Urinary bladder (tissue), 4 donors: ENCODE data around the gene NANOGP8. TPM values are rescaled to one million over a fixed set of nuclear protein-coding genes. Genes with fewer than 3 reads are reported as not detected.

ENCODE experiments used
- DNase-seq: peaks from one replicate; pipeline ENCODE4 v3.0.0-alpha.2; 2015; ENCODE audit errors: extremely low spot score
- H3K27ac ChIP-seq: one replicate; pipeline ENCODE4 v1.5.1; 2013; ENCODE audit warnings: low read depth, mild to moderate bottlenecking, moderate library complexity
- H3K36me3 ChIP-seq: one replicate; pipeline ENCODE4 v1.6.1; 2013; ENCODE audit warnings: mild to moderate bottlenecking, moderate library complexity; ENCODE audit not compliant: insufficient read depth
- H3K4me1 ChIP-seq: one replicate; pipeline ENCODE4 v1.6.1; 2013; ENCODE audit warnings: mild to moderate bottlenecking, moderate library complexity; ENCODE audit not compliant: insufficient read depth
- H3K4me3 ChIP-seq: one replicate; pipeline ENCODE4 v1.5.1; 2013; ENCODE audit warnings: low read depth, low read length
- WGBS: extraction: QIAGEN DNeasy Blood & Tissue Kit; methylation state at CpG from one replicate; pipeline ENCODE4 v1.1.7; 2013; 5-methylcytosine and 5-hydroxymethylcytosine counted together
- polyA plus RNA-seq: library from polyadenylated mRNA; stranded (reverse); fragments of 200-250 nt; gene quantifications from one replicate; pipeline ENCODE4 v1.2.3, GENCODE V29; 2013
- total RNA-seq: library from RNA; depleted of rRNA; stranded (reverse); fragments of >200 nt; gene quantifications from one replicate; pipeline ENCODE4 v1.2.3, GENCODE V29; 2014
- donor health status: healthy with polysubstance abuse.
- donor health status: healthy.

NANOGP8 gene
- total and polyA plus RNA-seq, 2 donors = 0.53 TPM; not detected in 1

DNA sequence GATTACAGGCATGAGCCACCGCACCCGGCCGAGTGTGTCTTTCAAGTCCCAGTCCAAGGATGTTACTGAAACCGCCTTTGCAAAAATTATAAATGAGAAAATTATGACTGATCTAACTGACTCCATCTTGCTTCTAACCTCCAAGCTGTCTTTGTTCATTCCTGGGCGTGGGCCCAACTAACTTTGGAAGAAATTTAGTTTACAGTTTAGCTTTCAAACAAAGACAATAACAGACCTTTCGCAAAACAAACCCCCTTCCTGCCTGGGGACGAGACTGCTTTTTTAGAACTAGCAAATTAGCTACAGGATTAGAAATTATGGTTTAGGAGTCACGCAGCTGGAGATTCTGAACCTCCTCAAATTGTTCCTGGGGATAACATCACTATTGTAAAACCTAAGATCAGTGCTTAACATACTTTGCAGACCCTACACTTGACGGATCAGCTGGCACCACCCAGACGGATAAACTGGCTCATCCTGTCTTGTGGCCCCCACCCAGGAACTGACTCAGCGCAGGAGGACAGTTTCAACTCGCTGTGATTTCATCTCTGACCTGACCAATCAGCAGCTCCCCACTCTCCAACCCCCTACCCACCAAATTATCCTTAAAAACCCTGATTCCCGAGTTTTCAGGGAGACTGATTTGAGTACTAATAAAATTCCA, 23.8 kb downstream of the NANOGP8 start:
- Histone ChIP-seq H3K36me3 (no peaks in the 10 kb centered on the region), H3K4me1 (no peaks in the 10 kb centered on the region), H3K4me3 (no peak overlapping the region), H3K27ac (no peak overlapping the region)
- DNase-seq = no peak
- 43% methylated on average over 13 of the region's 13 CpGs for WGBS

- H3K36me3 ChIP-seq = no peaks in the 10 kb centered on the region
- no peak overlapping the region for H3K4me3 ChIP-seq
- no peaks in the 10 kb centered on the region for H3K4me1 ChIP-seq
- 77% methylated on average over 4 of the region's 4 CpGs for WGBS
- DNase-seq = no peak
- H3K27ac ChIP-seq = no peak overlapping the region
These were observed 24.5 kb downstream of the NANOGP8 start for GRCh38 chr15:35060591-35060990.

- WGBS = 48% methylated on average over 5 of the region's 5 CpGs
- Histone ChIP-seq H3K27ac (no peak overlapping the region), H3K4me1 (no peaks in the 10 kb centered on the region), H3K4me3 (no peak overlapping the region), H3K36me3 (no peaks in the 10 kb centered on the region)
- no peak for DNase-seq
These were observed 26.5 kb downstream of the NANOGP8 start for GRCh38 chr15:35058534-35059054.

GRCh38 chr15:35055416-35056105, 29.5 kb downstream of the NANOGP8 start:
- WGBS = 93% methylated on average over 5 of the region's 5 CpGs
- DNase-seq = no peak
- Histone ChIP-seq H3K4me3 (no peak overlapping the region), H3K4me1 (no peaks in the 10 kb centered on the region), H3K27ac (no peak overlapping the region), H3K36me3 (no peaks in the 10 kb centered on the region)

DNA sequence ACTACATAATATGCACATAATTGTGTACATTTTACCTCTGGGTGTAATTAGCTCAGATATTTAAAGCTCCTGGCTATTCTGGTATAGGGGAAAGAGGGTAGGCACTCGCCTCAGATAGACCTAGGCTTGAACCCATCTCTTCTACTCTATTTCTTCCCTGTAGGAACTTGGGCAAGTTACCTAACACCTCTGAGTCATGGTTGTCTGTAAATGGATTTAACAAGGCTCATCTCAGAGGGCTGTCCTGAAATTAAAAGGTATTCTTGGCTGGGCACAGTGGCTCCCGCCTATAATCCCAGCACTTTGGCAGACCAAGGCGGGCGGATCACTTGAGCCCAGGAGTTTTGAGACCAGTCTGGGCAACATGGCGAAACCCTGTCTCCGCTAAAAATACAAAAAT, 30.7 kb downstream of the NANOGP8 start:
- Histone ChIP-seq H3K4me1 (no peaks in the 10 kb centered on the region), H3K4me3 (no peak overlapping the region), H3K36me3 (no peaks in the 10 kb centered on the region), H3K27ac (no peak overlapping the region)
- no peak for DNase-seq
- WGBS = 96% methylated on average over 6 of the region's 6 CpGs

DNA sequence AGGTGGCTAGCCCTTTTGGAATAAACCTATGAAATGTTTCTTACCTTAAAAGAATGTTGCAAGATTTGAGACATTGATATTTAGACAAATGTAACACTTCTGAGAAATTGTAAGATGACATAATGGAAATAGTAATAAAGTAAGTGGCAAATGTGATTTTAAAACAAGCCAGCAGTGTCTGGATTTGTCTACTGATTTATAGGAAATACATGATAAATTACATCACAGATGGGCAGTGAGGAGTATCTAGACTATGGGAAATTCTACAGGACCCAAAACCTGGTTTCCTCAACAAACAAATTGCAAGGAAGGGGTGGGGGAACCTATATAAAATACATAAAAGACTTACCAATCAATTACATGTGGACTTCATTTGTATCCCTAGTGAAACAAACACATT, 37.1 kb downstream of the NANOGP8 start:
- Histone ChIP-seq H3K4me3 (no peak overlapping the region), H3K27ac (no peak overlapping the region), H3K36me3 (no peaks in the 10 kb centered on the region), H3K4me1 (no peaks in the 10 kb centered on the region)
- DNase-seq = no peak

DNA sequence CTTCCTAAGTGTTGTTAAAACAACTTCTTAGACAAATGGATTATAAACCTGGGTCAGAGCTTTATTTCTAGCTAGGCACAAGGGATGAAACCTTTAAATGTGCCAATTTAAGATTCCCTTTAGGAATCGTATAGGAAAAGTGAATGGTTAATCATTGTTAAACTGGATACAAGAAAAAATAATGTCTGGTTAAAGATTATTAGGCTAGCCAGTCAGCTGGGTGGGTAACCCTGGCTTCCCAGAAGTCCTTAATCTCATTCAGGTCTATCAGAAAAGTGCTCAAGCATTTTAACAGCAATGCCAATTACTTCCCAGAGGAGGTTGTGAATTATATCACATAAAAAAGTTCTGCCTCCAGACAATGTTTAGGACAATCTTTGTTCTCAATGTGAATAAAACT, 37.6 kb downstream of the NANOGP8 start:
- H3K36me3 ChIP-seq = no peaks in the 10 kb centered on the region
- H3K4me3 ChIP-seq = no peak overlapping the region
- H3K27ac ChIP-seq = no peak overlapping the region
- no peaks in the 10 kb centered on the region for H3K4me1 ChIP-seq
- WGBS = 60% methylated on average over 1 of the region's 1 CpG
- no peak for DNase-seq

GRCh38 chr15:35043373-35044095, 41.6 kb downstream of the NANOGP8 start:
- H3K4me1 ChIP-seq = peaks cover 2% of the 10 kb centered on the region
- DNase-seq = no peak

DNA sequence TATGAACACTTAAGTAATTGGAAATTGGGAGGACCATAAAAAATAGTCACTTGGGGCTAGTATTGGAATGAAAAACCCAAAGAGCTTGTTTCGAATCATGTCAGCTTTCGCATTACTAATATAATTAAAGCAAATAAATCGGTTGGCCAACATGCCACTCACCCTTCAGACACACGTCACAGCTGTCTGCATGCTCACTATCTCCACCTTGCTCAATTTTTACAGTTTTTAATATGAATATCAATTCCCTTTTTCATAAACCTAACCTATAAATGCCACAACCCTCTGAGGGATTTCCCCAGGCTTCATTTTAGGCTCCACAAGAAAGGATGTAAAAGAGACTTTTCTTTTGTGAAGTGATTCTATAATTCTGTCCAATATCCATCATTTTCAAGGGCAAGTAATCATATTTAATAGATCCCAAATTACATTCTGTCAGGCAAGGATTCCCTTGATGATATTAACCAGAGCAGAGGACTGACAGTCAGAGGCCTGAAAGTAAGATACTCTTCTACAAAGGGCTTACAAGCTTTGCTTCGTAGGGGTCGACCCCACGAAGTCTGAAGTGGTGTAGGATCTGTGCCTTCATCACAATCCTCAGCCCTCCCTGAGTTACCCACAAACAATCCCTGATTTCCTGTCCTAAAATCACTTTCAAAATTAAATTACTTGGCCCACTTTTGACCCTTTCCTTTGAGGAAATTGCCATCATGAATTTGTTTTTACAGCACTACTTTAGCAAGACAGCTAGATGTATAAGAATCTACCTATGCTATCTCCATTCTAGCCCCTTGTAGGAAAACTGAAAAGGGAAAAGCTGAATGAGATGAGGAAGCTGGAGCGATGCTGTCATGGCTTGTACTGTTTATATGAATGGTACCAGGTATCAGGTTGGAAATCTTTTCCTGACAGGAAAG, 44.5 kb downstream of the NANOGP8 start:
- Histone ChIP-seq H3K36me3 (no peaks in the 10 kb centered on the region), H3K4me3 (no peak overlapping the region), H3K27ac (no peak overlapping the region), H3K4me1 (peaks cover 2% of the 10 kb centered on the region)
- DNase-seq = no peak
- WGBS = 76% methylated on average over 8 of the region's 8 CpGs

More at GRCh38 chr15:35043373-35044095, 41.6 kb downstream of the NANOGP8 start:
- Histone ChIP-seq H3K27ac (no peak overlapping the region), H3K36me3 (no peaks in the 10 kb centered on the region), H3K4me3 (no peak overlapping the region)
- 30% methylated on average over 2 of the region's 2 CpGs for WGBS

- Histone ChIP-seq H3K4me1 (peaks cover 2% of the 10 kb centered on the region), H3K4me3 (no peak overlapping the region), H3K27ac (no peak overlapping the region), H3K36me3 (no peaks in the 10 kb centered on the region)
- DNase-seq = no peak
- WGBS = 40% methylated on average over 6 of the region's 6 CpGs
These were observed 46.3 kb downstream of the NANOGP8 start for GRCh38 chr15:35038626-35039451.
